GM18909 (cell line): ENCODE results near the gene TCF23.
"Not testable (repeated sequence)": the region's sequence is repeated elsewhere in the genome, so short reads cannot be mapped to it uniquely, and the experiment has no call there.

Experiments
- ATAC-seq: cut with Tn5 transposase; IDR thresholded peaks from one replicate; pipeline ENCODE4 v1.9.1; 2021; ENCODE audit warnings: mild to moderate bottlenecking; ENCODE audit not compliant: unreplicated experiment, poor library complexity

TCF23 gene

GRCh38 chr2:27148801-27149439 is at the start of gene TCF23:
TSS of gene TCF23 (plus strand) at chr2:27149004. CDS start at chr2:27149134, 130 bp downstream.
- no peak for ATAC-seq

DNA sequence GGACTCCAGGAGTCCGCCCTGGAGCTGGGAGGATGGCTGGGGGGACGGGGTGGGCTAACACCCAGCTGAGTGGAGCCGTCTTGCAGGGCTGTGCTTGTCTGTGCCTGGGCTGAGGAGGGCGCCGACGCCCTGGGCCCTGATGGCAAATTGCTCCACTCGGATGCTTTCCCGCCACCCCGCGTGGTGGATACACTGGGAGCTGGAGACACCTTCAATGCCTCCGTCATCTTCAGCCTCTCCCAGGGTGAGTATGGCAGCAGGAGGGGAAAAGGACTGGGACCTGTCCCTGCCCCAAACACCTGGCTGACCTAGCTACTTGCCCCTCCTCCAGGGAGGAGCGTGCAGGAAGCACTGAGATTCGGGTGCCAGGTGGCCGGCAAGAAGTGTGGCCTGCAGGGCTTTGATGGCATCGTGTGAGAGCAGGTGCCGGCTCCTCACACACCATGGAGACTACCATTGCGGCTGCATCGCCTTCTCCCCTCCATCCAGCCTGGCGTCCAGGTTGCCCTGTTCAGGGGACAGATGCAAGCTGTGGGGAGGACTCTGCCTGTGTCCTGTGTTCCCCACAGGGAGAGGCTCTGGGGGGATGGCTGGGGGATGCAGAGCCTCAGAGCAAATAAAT is 49.4 kb upstream of the TCF23 start:
- ATAC-seq, result no peak

- ATAC-seq, result no peak
Observed at GRCh38 chr2:27100036-27100435, 48.8 kb upstream of the TCF23 start.

- ATAC-seq, result no peak
Observed at GRCh38 chr2:27102329-27102728, 46.5 kb upstream of the TCF23 start.

- ATAC-seq, result no peak
Observed at GRCh38 chr2:27105981-27106380, 42.8 kb upstream of the TCF23 start.

DNA sequence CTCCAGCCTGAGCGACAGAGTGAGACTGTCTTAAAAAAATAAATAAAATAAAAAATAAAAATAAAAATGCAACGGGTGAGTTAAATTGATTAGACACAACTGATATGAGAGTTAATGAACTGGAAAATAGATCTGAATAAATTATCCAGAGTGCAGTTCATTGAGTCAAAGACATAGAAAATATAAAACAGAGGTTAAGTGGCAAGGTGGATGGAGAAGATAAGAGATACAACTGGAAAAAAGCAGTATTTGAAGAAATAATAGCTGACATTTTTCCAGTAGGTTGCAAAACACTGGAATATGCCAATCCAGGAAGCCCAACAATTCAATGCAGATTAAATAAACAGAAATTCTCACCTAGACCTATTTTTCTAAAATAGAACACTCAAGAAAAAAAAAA is 40.6 kb upstream of the TCF23 start:
- no peak for ATAC-seq

GRCh38 chr2:27109083-27109482 is 39.7 kb upstream of the TCF23 start:
- no peak for ATAC-seq

DNA sequence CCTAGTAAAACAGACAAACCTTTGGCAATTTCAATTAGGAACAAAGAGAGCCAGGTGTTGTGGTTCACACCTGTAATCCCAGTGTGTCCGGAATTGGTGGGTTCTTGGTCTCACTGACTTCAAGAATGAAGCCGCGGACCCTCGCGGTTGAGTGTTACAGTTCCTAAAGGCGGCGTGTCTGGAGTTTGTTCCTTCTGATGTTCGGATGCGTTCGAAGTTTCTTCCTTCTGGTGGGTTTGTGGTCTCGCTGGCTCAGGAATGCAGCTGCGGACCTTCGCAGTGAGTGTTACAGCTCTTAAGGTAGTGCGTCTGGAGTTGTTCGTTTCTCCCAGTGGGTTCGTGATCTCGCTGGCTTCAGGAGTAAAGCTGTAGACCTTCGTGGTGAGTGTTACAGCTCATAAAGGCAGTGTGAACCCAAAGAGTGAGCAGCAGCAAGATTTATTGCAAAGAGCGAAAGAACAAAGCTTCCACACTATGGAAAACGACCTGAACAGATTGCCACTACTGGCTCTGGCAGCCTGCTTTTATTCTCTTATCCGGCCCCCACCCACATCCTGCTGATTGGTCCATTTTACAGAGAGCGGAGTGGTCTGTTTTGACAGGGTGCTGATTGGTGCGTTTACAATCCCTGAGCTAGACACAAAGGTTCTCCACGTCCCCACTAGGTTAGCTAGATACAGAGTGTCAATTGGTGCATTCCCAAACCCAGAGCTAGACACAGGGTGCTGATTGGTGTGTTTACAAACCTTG is 38.0 kb upstream of the TCF23 start:
- not testable (repeated sequence) for ATAC-seq

DNA sequence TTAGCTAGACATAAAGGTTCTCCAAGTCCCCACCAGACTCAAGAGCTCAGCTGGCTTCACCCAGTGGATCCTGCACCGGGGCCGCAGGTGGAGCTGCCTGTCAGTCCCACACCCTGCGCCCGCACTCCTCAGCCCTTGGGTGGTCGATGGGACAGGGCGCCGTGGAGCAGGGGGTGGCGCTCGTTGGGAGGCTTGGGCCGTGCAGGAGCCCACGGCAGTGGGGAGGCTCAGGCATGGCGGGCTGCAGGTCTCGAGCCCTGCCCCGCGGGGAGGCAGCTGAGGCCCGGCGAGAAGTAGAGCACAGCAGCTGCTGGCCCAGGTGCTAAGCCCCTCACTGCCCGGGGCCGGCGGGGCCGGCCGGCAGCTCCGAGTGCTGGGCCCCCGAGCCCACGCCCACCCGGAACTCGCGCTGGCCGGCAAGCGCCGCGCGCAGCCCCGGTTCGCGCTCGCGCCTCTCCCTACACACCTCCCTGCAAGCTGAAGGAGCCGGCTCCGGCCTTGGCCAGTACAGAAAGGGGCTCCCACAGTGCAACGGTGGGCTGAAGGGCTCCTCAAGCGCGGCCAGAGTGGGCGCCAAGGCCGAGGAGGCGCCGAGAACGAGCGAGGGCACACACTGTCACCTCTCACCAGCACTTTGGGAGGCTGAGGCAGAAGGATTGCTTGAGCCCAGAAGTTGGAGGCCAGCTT is 37.3 kb upstream of the TCF23 start:
- not testable (repeated sequence) for ATAC-seq

GRCh38 chr2:27115519-27115918 is 33.3 kb upstream of the TCF23 start:
- ATAC-seq, result no peak

- no peak for ATAC-seq
Observed at GRCh38 chr2:27117995-27118524, 30.7 kb upstream of the TCF23 start.

- ATAC-seq, result no peak
Observed at GRCh38 chr2:27118525-27119329, 30.1 kb upstream of the TCF23 start, which contains the start of gene CGREF1. TSS of gene CGREF1 (minus strand) at chr2:27119128. CDS start at chr2:27104366, 14,762 bp downstream.

GRCh38 chr2:27119330-27119670 is 29.5 kb upstream of the TCF23 start:
- ATAC-seq, result not testable (repeated sequence)

- no peak for ATAC-seq
Observed at GRCh38 chr2:27121906-27122305, 26.9 kb upstream of the TCF23 start.

DNA sequence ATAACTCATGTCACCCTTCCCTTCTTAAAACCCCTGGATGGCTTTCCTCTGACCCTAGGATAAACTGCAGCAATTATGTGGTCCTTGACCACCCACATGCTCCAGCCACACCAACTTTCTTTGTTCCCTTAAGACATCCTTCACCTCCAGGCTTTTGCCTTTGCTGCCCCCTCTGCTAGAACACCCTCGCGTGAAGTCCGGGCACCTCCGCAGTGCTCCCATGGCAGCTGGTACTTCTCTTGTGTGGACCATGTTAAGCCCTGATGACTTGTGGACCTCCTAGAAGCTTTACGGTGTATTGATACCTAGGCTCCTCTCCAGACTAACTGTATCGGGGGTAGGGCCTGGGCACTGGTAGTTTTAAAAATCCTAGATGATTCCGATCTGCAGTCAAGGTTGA is 26.0 kb upstream of the TCF23 start:
- ATAC-seq, result no peak

DNA sequence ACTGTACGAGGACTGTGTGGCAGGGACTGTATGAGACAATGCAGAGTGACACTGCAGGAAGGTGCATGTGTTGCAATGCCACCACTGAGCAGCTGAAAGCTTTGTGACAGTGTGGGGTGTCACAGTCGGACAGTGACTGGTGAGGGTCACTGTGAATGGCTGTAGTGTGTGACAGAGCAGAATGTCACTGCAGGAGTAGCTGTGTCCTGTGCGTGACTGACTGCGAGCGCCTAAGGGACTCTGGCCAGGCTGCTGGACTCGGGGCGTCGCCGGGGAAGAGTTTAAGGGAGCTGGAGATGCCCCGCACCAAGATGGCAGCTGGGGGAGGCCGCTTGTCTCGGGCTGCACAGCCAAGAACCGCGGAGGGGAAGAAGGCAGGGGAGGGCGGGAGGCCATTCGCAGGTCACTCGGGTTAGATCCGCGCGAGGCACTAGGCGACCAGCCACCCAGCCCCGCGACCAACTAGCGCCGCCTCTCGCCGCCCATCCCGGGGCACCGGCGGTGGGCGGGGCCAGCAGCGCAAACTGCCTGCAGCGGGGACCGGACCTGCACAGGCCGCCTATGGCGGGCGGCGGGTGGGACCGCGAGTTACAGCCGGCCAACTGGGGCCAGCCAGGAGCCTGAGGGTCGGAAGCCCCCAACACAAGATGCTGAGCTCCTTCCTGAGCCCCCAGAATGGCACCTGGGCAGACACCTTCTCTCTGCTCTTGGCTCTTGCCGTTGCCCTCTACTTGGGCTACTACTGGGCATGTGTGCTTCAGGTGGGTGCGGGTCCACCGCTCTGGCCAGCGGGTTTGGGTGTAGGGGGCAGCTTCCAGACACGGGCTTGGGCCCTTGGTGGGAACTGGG is 25.3 kb upstream of the TCF23 start, which contains the start of gene ABHD1:
TSS of gene ABHD1 (plus strand) at position 514 of the 849 bp plus-strand sequence. CDS start at position 648, 134 bp downstream.
- no peak for ATAC-seq

- no peak for ATAC-seq
Observed at GRCh38 chr2:27125104-27125503, 23.7 kb upstream of the TCF23 start.

- no peak for ATAC-seq
Observed at GRCh38 chr2:27126252-27126710, 22.5 kb upstream of the TCF23 start.
